Endometrial microvascular endothelial cells (primary cell): ENCODE results near the gene LINS1. TPM values are rescaled to one million over a fixed set of nuclear protein-coding genes. Genes with fewer than 3 reads are reported as not detected.

ENCODE experiments used
- in situ Hi-C: cut with HindIII; loops from 2 replicates; pipeline ENCODE4 v1.10.0; 2017; ENCODE audit warnings: low sequenced_read_pairs, low pct_unique_long_range_greater_than_20kb; ENCODE audit errors: inconsistent ontology term
- total RNA-seq: library from RNA; depleted of rRNA; stranded (reverse); fragments of >200 nt; gene quantifications from one replicate; pipeline ENCODE4 v1.2.3, GENCODE V29; 2015; ENCODE audit errors: inconsistent ontology term

LINS1 gene
- total RNA-seq, 1 donor from 2014 or later = 11.7 TPM

- in situ Hi-C loops = no loop called here
Measured at GRCh38 chr15:100569391-100569790, 32.6 kb downstream of the LINS1 start.

- in situ Hi-C loops = no loop called here
Measured at GRCh38 chr15:100566850-100567628, 34.9 kb downstream of the LINS1 start.

- in situ Hi-C loops = no loop called here
Measured at GRCh38 chr15:100565591-100565990, 36.4 kb downstream of the LINS1 start.

GRCh38 chr15:100560323-100560722 is 41.7 kb downstream of the LINS1 start:
- in situ Hi-C loops = no loop called here

- in situ Hi-C loops = no loop called here
Measured at GRCh38 chr15:100559330-100559729, 42.7 kb downstream of the LINS1 start.

- in situ Hi-C loops = no loop called here
Measured at GRCh38 chr15:100558771-100559254, 43.2 kb downstream of the LINS1 start.

- in situ Hi-C loops = no loop called here
Measured at GRCh38 chr15:100553468-100553867, 48.5 kb downstream of the LINS1 start.

- in situ Hi-C loops = no loop called here
Measured at GRCh38 chr15:100547961-100548360, 54.0 kb downstream of the LINS1 start.

- in situ Hi-C loops = no loop called here
Measured at GRCh38 chr15:100544946-100545345, 57.0 kb downstream of the LINS1 start.

GRCh38 chr15:100544338-100544841 is 57.6 kb downstream of the LINS1 start:
- in situ Hi-C loops = no loop called here

GRCh38 chr15:100542290-100542689 is 59.7 kb downstream of the LINS1 start:
- in situ Hi-C loops = no loop called here

- in situ Hi-C loops = no loop called here
Measured at GRCh38 chr15:100537331-100537730, 64.7 kb downstream of the LINS1 start.

GRCh38 chr15:100536733-100537132 is 65.3 kb downstream of the LINS1 start:
- in situ Hi-C loops = no loop called here

GRCh38 chr15:100533886-100534285 is 68.1 kb downstream of the LINS1 start:
- in situ Hi-C loops = no loop called here

- in situ Hi-C loops = no loop called here
Measured at GRCh38 chr15:100531823-100532327, 70.1 kb downstream of the LINS1 start.

- in situ Hi-C loops = no loop called here
Measured at GRCh38 chr15:100531204-100531603, 70.8 kb downstream of the LINS1 start.

- in situ Hi-C loops = no loop called here
Measured at GRCh38 chr15:100529556-100529955, 72.4 kb downstream of the LINS1 start.

GRCh38 chr15:100528833-100529428 is 73.1 kb downstream of the LINS1 start, which contains the start of gene CERS3:
TSS of gene CERS3 (minus strand) at chr15:100528950. CDS start at chr15:100501849, 27,101 bp downstream.
- in situ Hi-C loops = no loop called here

GRCh38 chr15:100526027-100526481 is 75.9 kb downstream of the LINS1 start:
- in situ Hi-C loops = no loop called here

- in situ Hi-C loops = no loop called here
Measured at GRCh38 chr15:100525436-100525835, 76.5 kb downstream of the LINS1 start.
